HCT116 (cell line): ENCODE measurements around the gene MYO16. TPM values are rescaled to one million over a fixed set of nuclear protein-coding genes. Genes with fewer than 3 reads are reported as not detected.

Source experiments
- ATAC-seq: fragments of 200-7000 bp; cut with Tn5 transposase; 2 replicates; pipeline ENCODE4 v1.9.1; 2020; ENCODE audit warnings: mild to moderate bottlenecking, moderate library complexity
- BruUV-seq: library from RNA; stranded (reverse); fragments of 400-500 nt; replicated peaks from 2 replicates; lab custom pipeline; 2021; lab: Mats Ljungman, UMichigan
- CTCF ChIA-PET: fragments of 300-600 bp; sonication (Branson Sonifier 250); formaldehyde crosslinking; loops from one replicate; lab custom pipeline; 2021; ENCODE audit warnings: antibody characterized with exemption; lab: Charles Lee
- POLR2A ChIA-PET: fragments of 300-600, 350-600 bp; sonication (Branson Sonifier 250); formaldehyde crosslinking; loops from one replicate; lab custom pipeline; 2021; ENCODE audit warnings: antibody characterized with exemption; lab: Charles Lee
- RAD21 ChIA-PET, 2 experiments: fragments of 300-600 bp; sonication (Branson Sonifier 250); formaldehyde crosslinking; loops; one replicate each; lab custom pipeline; 2023; ENCODE audit warnings: low total read pairs in 2 of 2; ENCODE audit not compliant: uncharacterized antibody in 2 of 2, unreplicated experiment in 2 of 2, low non-redundant PET in 1 of 2; lab: Charles Lee
- DNase-seq: peaks from one replicate; pipeline ENCODE4 v3.0.0-alpha.2; 2010; ENCODE audit warnings: low read depth, low spot score
- H2AFZ ChIP-seq: fragments of 200-600 bp; shearing (Covaris generic), sonication (generic); 2 replicates; pipeline ENCODE4 v1.6.1; 2017; ENCODE audit warnings: low read depth, mixed run types, mixed read lengths, antibody characterized with exemption, low read length; ENCODE audit not compliant: poor library complexity, severe bottlenecking
- H3K27ac ChIP-seq: 2 replicates; pipeline ENCODE4 v1.5.1; 2012; ENCODE audit warnings: low read depth, low read length
- H3K27me3 ChIP-seq: fragments of 200-600 bp; sonication (generic); 2 replicates; pipeline ENCODE4 v1.6.1; 2016; ENCODE audit warnings: mixed run types, low read length, mixed read lengths; ENCODE audit not compliant: insufficient read depth
- H3K36me3 ChIP-seq, 2 experiments: fragments of 200-500 bp in 1 of 2; fragments of 200-600 bp in 1 of 2; sonication (Bioruptor generic) in 1 of 2; sonication (generic) in 1 of 2; 2 replicates each; pipeline versions ENCODE4 v1.5.1 to v1.6.1; 2014 to 2016; ENCODE audit warnings: low read length in 2 of 2, inconsistent platforms in 1 of 2, mixed read lengths in 1 of 2, mixed run types in 1 of 2; ENCODE audit not compliant: insufficient read depth in 2 of 2, control insufficient read depth in 1 of 2
- H3K4me1 ChIP-seq, 2 experiments: fragments of 200-600 bp in 1 of 2; sonication (generic) in 1 of 2; 2 replicates each; pipeline versions ENCODE4 v1.5.1 to v1.6.1; 2012 to 2017; ENCODE audit warnings: low read length in 2 of 2, inconsistent platforms in 1 of 2, mild to moderate bottlenecking in 1 of 2, mixed read lengths in 1 of 2, mixed run types in 1 of 2, moderate library complexity in 1 of 2; ENCODE audit not compliant: insufficient read depth in 2 of 2, control insufficient read depth in 1 of 2
- H3K4me2 ChIP-seq: fragments of 200-600 bp; sonication (generic); 2 replicates; pipeline ENCODE4 v1.6.1; 2017; ENCODE audit warnings: mixed run types, low read length, mixed read lengths
- H3K4me3 ChIP-seq, 2 experiments: fragments of 200-600 bp in 1 of 2; sonication (generic) in 1 of 2; replicated peaks in 1 of 2; 2 replicates each; pipeline ENCODE4 v1.5.1; 2011 to 2016; ENCODE audit warnings: low read length in 2 of 2, control low read depth in 1 of 2, low read depth in 1 of 2, mild to moderate bottlenecking in 1 of 2, mixed read lengths in 1 of 2, mixed run types in 1 of 2
- H3K79me2 ChIP-seq: fragments of 200-600 bp; sonication (generic); 2 replicates; pipeline ENCODE4 v1.6.1; 2017; ENCODE audit warnings: mild to moderate bottlenecking, mixed run types, low read length, moderate library complexity, mixed read lengths; ENCODE audit not compliant: insufficient read depth
- H3K9ac ChIP-seq: fragments of 200-600 bp; sonication (generic); 2 replicates; pipeline ENCODE4 v1.6.1; 2016; ENCODE audit warnings: low read length, mixed read lengths
- H3K9me2 ChIP-seq: fragments of 200-600 bp; sonication (generic), shearing (Covaris generic); 2 replicates; pipeline ENCODE4 v1.6.1; 2017; ENCODE audit warnings: mixed run types, mild to moderate bottlenecking, moderate library complexity; ENCODE audit not compliant: insufficient read depth
- H3K9me3 ChIP-seq, 2 experiments: fragments of 200-500 bp in 1 of 2; fragments of 200-600 bp in 1 of 2; sonication (Bioruptor generic) in 1 of 2; sonication (generic) in 1 of 2; 2 replicates each; pipeline ENCODE4 v1.6.1; 2014 to 2017; ENCODE audit warnings: low read length in 2 of 2, mixed read lengths in 2 of 2, inconsistent platforms in 1 of 2, low read depth in 1 of 2, mild to moderate bottlenecking in 1 of 2, mixed run types in 1 of 2, moderate library complexity in 1 of 2; ENCODE audit not compliant: control insufficient read depth in 1 of 2, insufficient read depth in 1 of 2
- H4K20me1 ChIP-seq: fragments of 200-600 bp; sonication (generic), shearing (Covaris generic); 2 replicates; pipeline ENCODE4 v1.6.1; 2017; ENCODE audit warnings: mixed run types, mild to moderate bottlenecking, moderate library complexity; ENCODE audit not compliant: insufficient read depth
- ATF3 ChIP-seq: IDR thresholded peaks from 2 replicates; pipeline ENCODE4 v1.6.1; 2012
- CEBPB ChIP-seq: IDR thresholded peaks from 2 replicates; pipeline ENCODE4 v1.6.1; 2012; ENCODE audit warnings: low read depth
- CTCF ChIP-seq, 3 experiments: fragments of 200-600 bp in 1 of 3; sonication (generic) in 1 of 3; IDR thresholded peaks in 2 of 3; conservative IDR thresholded peaks in 1 of 3; 2 replicates each; pipeline ENCODE4 v1.5.1; 2012 to 2017; ENCODE audit warnings: low read depth in 2 of 3, low read length in 2 of 3, antibody characterized with exemption in 1 of 3, borderline replicate concordance in 1 of 3, control low read depth in 1 of 3, mild to moderate bottlenecking in 1 of 3, mixed read lengths in 1 of 3, mixed run types in 1 of 3, moderate library complexity in 1 of 3; ENCODE audit not compliant: insufficient read depth in 1 of 3
- EGR1 ChIP-seq: IDR thresholded peaks from 2 replicates; pipeline ENCODE4 v1.6.1; 2012; ENCODE audit warnings: low read depth
- ELF1 ChIP-seq: IDR thresholded peaks from 2 replicates; pipeline ENCODE4 v1.6.1; 2012; ENCODE audit warnings: low read depth, borderline replicate concordance
- EZH2 ChIP-seq: fragments of 200-600 bp; sonication (generic); IDR thresholded peaks from 2 replicates; pipeline ENCODE4 v1.6.1; 2017; ENCODE audit warnings: antibody characterized with exemption, mixed run types
- EZH2phosphoT487 ChIP-seq: fragments of 200-600 bp; IDR thresholded peaks from 2 replicates; pipeline ENCODE4 v1.6.1; 2018; ENCODE audit warnings: antibody characterized with exemption, borderline replicate concordance
- FOSL1 ChIP-seq: IDR thresholded peaks from 2 replicates; pipeline ENCODE4 v1.6.1; 2012; ENCODE audit warnings: low read depth
- POLR2A ChIP-seq: IDR thresholded peaks from 2 replicates; pipeline ENCODE4 v1.7.0; 2011; ENCODE audit warnings: borderline replicate concordance; ENCODE audit not compliant: insufficient read depth, insufficient read length; ENCODE audit errors: extremely low read depth
- POLR2AphosphoS5 ChIP-seq: IDR thresholded peaks from 2 replicates; pipeline ENCODE4 v1.6.1; 2011; ENCODE audit warnings: mild to moderate bottlenecking, low read depth, low read length, moderate library complexity
- RAD21 ChIP-seq: IDR thresholded peaks from 2 replicates; pipeline ENCODE4 v1.6.1; 2012; ENCODE audit warnings: low read depth, mild to moderate bottlenecking
- REST ChIP-seq: IDR thresholded peaks from 2 replicates; pipeline ENCODE4 v1.6.1; 2012; ENCODE audit warnings: low read depth
- SP1 ChIP-seq: IDR thresholded peaks from 2 replicates; pipeline ENCODE4 v1.6.1; 2012; ENCODE audit warnings: low read depth
- SRF ChIP-seq: IDR thresholded peaks from 2 replicates; pipeline ENCODE4 v1.6.1; 2012; ENCODE audit warnings: low read depth
- TCF7L2 ChIP-seq: IDR thresholded peaks from 2 replicates; pipeline ENCODE4 v1.7.0; 2011; ENCODE audit warnings: borderline replicate concordance, inconsistent platforms; ENCODE audit not compliant: insufficient read depth, insufficient read length; ENCODE audit errors: extremely low read depth
- YY1 ChIP-seq: IDR thresholded peaks from 2 replicates; pipeline ENCODE4 v1.6.1; 2011; ENCODE audit warnings: low read length, low read depth, moderate library complexity, mild to moderate bottlenecking; ENCODE audit not compliant: insufficient replicate concordance; ENCODE audit errors: extremely low read depth
- ZBTB33 ChIP-seq: IDR thresholded peaks from 2 replicates; pipeline ENCODE4 v1.6.1; 2011; ENCODE audit warnings: mild to moderate bottlenecking, low read length, moderate library complexity; ENCODE audit not compliant: insufficient replicate concordance; ENCODE audit errors: extremely low read depth
- ZFX ChIP-seq: fragments of 450-650 bp; IDR thresholded peaks from 2 replicates; pipeline ENCODE4 v1.6.1; 2017
- ZNF274 ChIP-seq: fragments of 200-500 bp; sonication (Bioruptor generic); IDR thresholded peaks from 2 replicates; pipeline ENCODE4 v1.6.1; 2014; ENCODE audit warnings: mild to moderate bottlenecking, low read depth, low read length, inconsistent platforms
- intact Hi-C: fragments of 100-400 bp; cut with micrococcal nuclease; formaldehyde crosslinking; loops from 2 replicates; pipeline ENCODE4 v1.10.0; 2022
- total RNA-seq: library from RNA; stranded (reverse); gene quantifications from one replicate; pipeline ENCODE4 v1.2.1, GENCODE V29; 2021; ENCODE audit not compliant: unreplicated experiment

MYO16 gene
- total RNA-seq, 1 experiment from 2014 or later, result 0.07 TPM

GRCh38 chr13:108938155-108938554, 308.7 kb downstream of the MYO16 start:
- Histone ChIP-seq H2AFZ (no peak overlapping the region), H3K9me3 (no peaks in the 10 kb centered on the region), H3K4me3 (no peak overlapping the region), H3K36me3 (no peaks in the 10 kb centered on the region), H3K27ac (no peak overlapping the region), H3K4me2 (no peak overlapping the region), H4K20me1 (no peaks in the 10 kb centered on the region), H3K27me3 (no peaks in the 10 kb centered on the region), H3K9me2 (no peaks in the 10 kb centered on the region), H3K4me1 (no peaks in the 10 kb centered on the region), H3K79me2 (no peaks in the 10 kb centered on the region), H3K9ac (no peak overlapping the region)
- no peak for ATAC-seq
- POLR2A ChIA-PET, result no interaction called here
- CTCF ChIA-PET, result no interaction called here
- no peak for DNase-seq
- RAD21 ChIA-PET, result no interaction called here
- TF ChIP-seq RAD21, result no peak
- TF ChIP-seq ZNF274, result no peak
- TF ChIP-seq CEBPB, result no peak
- no peak for TF ChIP-seq YY1
- TF ChIP-seq ATF3, result no peak
- no peak for TF ChIP-seq REST
- no peak for TF ChIP-seq EZH2
- TF ChIP-seq EZH2phosphoT487, result no peak
- no peak for TF ChIP-seq POLR2A
- TF ChIP-seq ELF1, result no peak
- no peak for TF ChIP-seq SRF
- TF ChIP-seq ZBTB33, result no peak
- no peak for TF ChIP-seq ZFX
- no peak for TF ChIP-seq SP1
- TF ChIP-seq CTCF (IDR thresholded peaks at IDR 0.05 in 2 of 3, conservative IDR thresholded peaks at IDR 0.05 in 1 of 3; ENCODE audit: borderline replicate concordance in 1 of 3, insufficient read depth in 1 of 3, low read depth in 2 of 3, low read length in 2 of 3), result no peak
- TF ChIP-seq EGR1, result no peak
- no peak for TF ChIP-seq FOSL1
- no peak for TF ChIP-seq TCF7L2
- no peak for TF ChIP-seq POLR2AphosphoS5
- no TSS peak for BruUV-seq
- intact Hi-C loops, result no loop called here
